Adrenal gland (tissue), 12 donors: ENCODE data around the gene ATP6V0C. TPM values are rescaled to one million over a fixed set of nuclear protein-coding genes. Genes with fewer than 3 reads are reported as not detected.

Experiments
- DNase-seq, 7 donors: peaks; one replicate each; pipeline ENCODE4 v3.0.0-alpha.2; 2019 to 2020
- H3K27ac ChIP-seq, 5 donors: fragments of 200-600 bp; sonication (generic) in 4 of 5; 1 replicate in 3 of 5; 2 replicates in 2 of 5; pipeline versions ENCODE4 v1.5.1 to v1.8.0; 2016 to 2020; ENCODE audit warnings: mild to moderate bottlenecking in 1 of 5
- H3K27me3 ChIP-seq: fragments of 200-600 bp; 2 replicates; pipeline ENCODE4 v1.8.0; 2021
- H3K36me3 ChIP-seq, 2 donors: fragments of 200-600 bp; replicated peaks in 1 of 2; 1 replicate in 1 of 2; 2 replicates in 1 of 2; pipeline versions ENCODE4 v1.5.1 to v1.8.0; 2018 to 2022
- H3K4me1 ChIP-seq, 2 donors: fragments of 200-600 bp; replicated peaks in 1 of 2; 1 replicate in 1 of 2; 2 replicates in 1 of 2; pipeline versions ENCODE4 v1.5.1 to v1.8.0; 2018 to 2021
- H3K4me3 ChIP-seq, 4 donors: fragments of 200-600 bp; sonication (generic) in 3 of 4; one replicate each; pipeline ENCODE4 v1.5.1; 2016 to 2018
- H3K9me3 ChIP-seq, 3 donors: fragments of 200-600 bp; sonication (generic) in 1 of 3; replicated peaks in 1 of 3; 1 replicate in 2 of 3; 2 replicates in 1 of 3; pipeline versions ENCODE4 v1.5.1 to v1.8.0; 2016 to 2021
- POLR2A ChIP-seq, 2 donors: fragments of 450-650 bp; IDR thresholded peaks; one replicate each; pipeline ENCODE4 v1.6.1; 2017; ENCODE audit warnings: antibody characterized with exemption in 2 of 2, mild to moderate bottlenecking in 2 of 2, moderate library complexity in 1 of 2
- WGBS, 4 donors: extraction: QIAGEN DNeasy Blood & Tissue Kit in 2 of 4; methylation state at CpG; one replicate each; pipeline versions ENCODE4 v1.1.5 to v1.1.7; 2013 to 2017; 5-methylcytosine and 5-hydroxymethylcytosine counted together
- intact Hi-C, 2 donors: fragments of 100-400 bp; cut with DNase I; formaldehyde crosslinking; loops; one replicate each; pipeline versions ENCODE4 v1.14.1 to v1.15.0; 2022 to 2023
- polyA plus RNA-seq, 3 donors: library from polyadenylated mRNA; stranded (reverse); fragments of 200-250 nt in 2 of 3; fragments of 350-450 nt in 1 of 3; fragmentation: Illumina TruSeq in 1 of 3; extraction: RNeasy Lipid Tissue Mini Kit (QIAGEN cat#74804) in 1 of 3; gene quantifications; one replicate each; pipeline ENCODE4 v1.2.3, GENCODE V29; 2013 to 2014
- total RNA-seq, 9 donors: library from RNA; depleted of rRNA in 4 of 9; stranded (reverse); fragments of >200 nt in 4 of 9; fragments of 120-200 nt in 1 of 9; fragmentation: NEBNext Ultra II Directional in 1 of 9; extraction: Animal tissue kit (Norgen Biotek cat#: 25700) in 1 of 9; gene quantifications; one replicate each; pipeline versions ENCODE4 v1.1.0 to v1.2.4, GENCODE V29; 2013 to 2023
- TF ChIP-seq, protein P1 (sequence below), 6 experiments: fragments of 450-650 bp in 4 of 6; fragments of 200-600 bp in 2 of 6; sonication (generic) in 1 of 6; IDR thresholded peaks; 1 replicate in 5 of 6; 2 replicates in 1 of 6; pipeline versions ENCODE4 v1.5.1 to v1.8.0; 2016 to 2021; ENCODE audit warnings: antibody characterized with exemption in 6 of 6, mild to moderate bottlenecking in 2 of 6, moderate library complexity in 1 of 6
- donor health status: healthy with polysubstance abuse.
- donor health status: Bipolar disorder and iron deficiency.
- donor health status: DM: yes; HTN: yes; CAD: no.
- donor health status: DM: no; HTN: no; CAD: no.
- donor health status: DM: no; HTN: no; CAD: no.
- donor health status: DM: yes; HTN: yes; CAD: no.

ATP6V0C gene
- total and polyA plus RNA-seq, 12 donors: 26.5 to 318 (median 133) TPM

DNA sequence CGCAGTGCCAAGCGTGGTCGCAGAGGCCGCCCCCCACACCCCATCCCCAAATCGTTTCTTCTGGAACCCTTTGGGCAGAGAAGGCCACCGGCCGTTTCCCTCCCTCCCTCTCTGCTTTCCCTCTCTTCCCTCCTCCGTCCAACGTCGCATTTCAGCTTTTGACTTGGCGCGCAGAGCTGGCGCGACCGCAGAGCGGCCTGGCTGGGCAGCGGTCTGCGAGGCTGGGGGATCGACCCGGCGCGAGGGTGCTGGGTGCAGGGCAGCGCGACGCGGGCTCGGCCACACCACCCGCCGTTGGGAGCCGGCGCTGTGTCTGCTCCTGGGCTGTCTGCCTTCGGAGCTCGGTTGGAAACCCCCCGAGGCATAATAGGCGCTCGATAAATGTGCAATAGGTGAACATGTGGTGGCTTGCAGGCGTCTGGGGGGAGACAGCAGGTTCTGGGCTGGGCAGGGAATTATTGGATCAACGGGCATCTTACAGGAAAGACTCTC lies 45.5 kb upstream of the ATP6V0C start:
- Histone ChIP-seq H3K27ac (peak overlapping the region in 2 of 5 donors; percentile 44 to 70), H3K9me3 (no peaks in the 10 kb centered on the region), H3K27me3 (peaks cover 17% of the 10 kb centered on the region), H3K36me3 (no peaks in the 10 kb centered on the region), H3K4me1 (peaks cover 25 to 41% of the 10 kb centered on the region in 2 donors), H3K4me3 (peak overlapping the region in 1 of 4 donors; percentile 71)
- intact Hi-C loops: no loop called here
- TF ChIP-seq, protein P1, sequence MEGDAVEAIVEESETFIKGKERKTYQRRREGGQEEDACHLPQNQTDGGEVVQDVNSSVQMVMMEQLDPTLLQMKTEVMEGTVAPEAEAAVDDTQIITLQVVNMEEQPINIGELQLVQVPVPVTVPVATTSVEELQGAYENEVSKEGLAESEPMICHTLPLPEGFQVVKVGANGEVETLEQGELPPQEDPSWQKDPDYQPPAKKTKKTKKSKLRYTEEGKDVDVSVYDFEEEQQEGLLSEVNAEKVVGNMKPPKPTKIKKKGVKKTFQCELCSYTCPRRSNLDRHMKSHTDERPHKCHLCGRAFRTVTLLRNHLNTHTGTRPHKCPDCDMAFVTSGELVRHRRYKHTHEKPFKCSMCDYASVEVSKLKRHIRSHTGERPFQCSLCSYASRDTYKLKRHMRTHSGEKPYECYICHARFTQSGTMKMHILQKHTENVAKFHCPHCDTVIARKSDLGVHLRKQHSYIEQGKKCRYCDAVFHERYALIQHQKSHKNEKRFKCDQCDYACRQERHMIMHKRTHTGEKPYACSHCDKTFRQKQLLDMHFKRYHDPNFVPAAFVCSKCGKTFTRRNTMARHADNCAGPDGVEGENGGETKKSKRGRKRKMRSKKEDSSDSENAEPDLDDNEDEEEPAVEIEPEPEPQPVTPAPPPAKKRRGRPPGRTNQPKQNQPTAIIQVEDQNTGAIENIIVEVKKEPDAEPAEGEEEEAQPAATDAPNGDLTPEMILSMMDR (IDR thresholded peaks at IDR 0.05): no peak
- no peak for TF ChIP-seq POLR2A (IDR thresholded peaks at IDR 0.05)
- WGBS, 4 donors: 0 to 7% (median 2%) methylated on average over 1 to 38 of the region's 38 CpGs
- DNase-seq: peak in 1 of 7 donors; percentile 24

DNA sequence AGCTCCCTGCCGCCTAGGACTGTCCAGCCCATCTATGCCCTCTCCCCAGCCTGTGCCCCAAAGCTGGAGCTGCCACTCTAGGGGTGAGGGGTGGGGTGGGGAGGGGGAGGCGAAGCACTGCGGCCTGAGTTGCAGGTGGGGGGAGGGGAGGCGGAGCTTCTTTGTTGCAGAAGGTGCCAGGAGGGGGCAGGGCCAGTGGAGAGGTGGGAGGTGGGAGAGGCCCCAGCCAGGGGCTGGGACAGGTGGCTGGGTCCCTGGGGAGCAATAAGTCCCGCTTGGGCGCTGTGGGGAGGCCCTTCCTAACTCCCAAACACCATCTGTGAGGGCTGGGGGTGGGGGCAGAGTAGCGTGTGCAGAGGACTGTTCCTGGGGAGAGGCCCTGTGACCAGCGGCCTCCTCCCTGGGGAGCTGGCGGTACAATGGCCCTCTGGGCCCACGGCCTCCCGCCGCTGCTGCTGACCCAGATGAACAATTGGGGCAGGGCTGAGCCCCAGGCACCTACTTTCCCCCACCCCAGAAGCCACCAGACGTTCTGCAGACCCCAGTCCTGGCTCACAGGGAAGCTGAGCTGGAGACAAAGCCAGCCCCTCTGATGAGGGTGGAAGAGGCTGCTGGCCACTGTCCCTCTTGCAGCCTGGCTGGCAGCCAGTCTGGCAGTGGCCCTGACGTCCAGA lies 44.9 kb upstream of the ATP6V0C start:
- DNase-seq: peak in 5 of 7 donors; percentile 52 to 71 (median 61)
- WGBS, 4 donors: 19 to 31% (median 25%) methylated on average over 3 to 14 of the region's 14 CpGs
- TF ChIP-seq, protein P1 (IDR thresholded peaks at IDR 0.05): no peak
- peak in 1 of 2 donors; percentile 13 for TF ChIP-seq POLR2A (IDR thresholded peaks at IDR 0.05)
- H3K27ac ChIP-seq: peak overlapping the region in 1 of 5 donors; percentile 54
- H3K27me3 ChIP-seq: peaks cover 17% of the 10 kb centered on the region
- no peak overlapping the region for H3K4me3 ChIP-seq
- H3K36me3 ChIP-seq: no peaks in the 10 kb centered on the region
- H3K9me3 ChIP-seq: no peaks in the 10 kb centered on the region
- intact Hi-C loops: no loop called here
- H3K4me1 ChIP-seq: peaks cover 25 to 45% of the 10 kb centered on the region in 2 donors

DNA sequence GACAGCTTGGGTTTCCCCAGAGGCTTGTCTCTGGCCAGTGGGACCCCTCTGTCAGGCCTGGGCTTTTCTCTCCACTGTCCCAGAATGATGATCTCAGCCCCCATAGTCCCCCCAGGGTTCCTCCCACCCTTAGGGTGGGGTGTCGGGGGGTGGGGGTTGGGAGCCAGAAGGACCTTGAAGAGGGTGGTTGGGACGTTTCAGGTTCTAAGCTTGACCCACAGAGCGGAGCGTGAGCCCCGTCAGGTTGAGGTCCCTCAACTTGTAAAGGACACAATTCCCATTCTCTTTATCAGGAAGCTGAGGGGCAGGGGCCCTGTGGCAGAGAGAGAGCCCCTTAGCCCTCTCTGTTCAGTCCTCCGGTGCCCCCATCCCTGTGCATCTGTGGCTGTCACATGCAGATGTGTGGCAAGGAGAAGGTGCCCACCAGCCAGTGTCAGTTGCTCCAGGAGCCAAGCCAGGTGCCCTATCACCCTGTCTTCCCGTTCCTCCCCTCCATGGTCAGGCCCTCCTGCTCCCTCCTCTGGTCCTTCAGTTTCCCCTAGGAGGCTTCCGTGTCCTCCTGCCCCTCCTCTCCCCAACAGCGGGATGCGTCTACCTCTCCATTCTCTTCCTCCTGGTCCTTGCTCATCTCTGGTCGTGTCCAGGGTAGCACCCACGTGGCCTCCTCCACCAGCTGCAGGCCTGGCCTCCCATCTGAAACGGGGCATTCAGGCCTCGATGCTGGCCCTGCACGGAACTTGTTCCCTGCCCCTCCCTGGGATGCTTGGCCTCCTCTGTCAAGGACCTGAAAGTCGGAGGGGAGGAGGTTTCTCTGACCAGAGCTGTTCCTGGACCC lies 44.1 kb upstream of the ATP6V0C start:
- H3K27me3 ChIP-seq: peaks cover 17% of the 10 kb centered on the region
- no peak for TF ChIP-seq POLR2A (IDR thresholded peaks at IDR 0.05)
- TF ChIP-seq, protein P1 (IDR thresholded peaks at IDR 0.05): no peak
- H3K4me1 ChIP-seq: peaks cover 32 to 52% of the 10 kb centered on the region in 2 donors
- H3K4me3 ChIP-seq: no peak overlapping the region
- 50 to 54% (median 51%) methylated on average over 10 to 16 of the region's 16 CpGs for WGBS, 4 donors
- H3K9me3 ChIP-seq: no peaks in the 10 kb centered on the region
- peak overlapping the region in 1 of 5 donors; percentile 54 for H3K27ac ChIP-seq
- no peaks in the 10 kb centered on the region for H3K36me3 ChIP-seq
- intact Hi-C loops: no loop called here
- no peak for DNase-seq

DNA sequence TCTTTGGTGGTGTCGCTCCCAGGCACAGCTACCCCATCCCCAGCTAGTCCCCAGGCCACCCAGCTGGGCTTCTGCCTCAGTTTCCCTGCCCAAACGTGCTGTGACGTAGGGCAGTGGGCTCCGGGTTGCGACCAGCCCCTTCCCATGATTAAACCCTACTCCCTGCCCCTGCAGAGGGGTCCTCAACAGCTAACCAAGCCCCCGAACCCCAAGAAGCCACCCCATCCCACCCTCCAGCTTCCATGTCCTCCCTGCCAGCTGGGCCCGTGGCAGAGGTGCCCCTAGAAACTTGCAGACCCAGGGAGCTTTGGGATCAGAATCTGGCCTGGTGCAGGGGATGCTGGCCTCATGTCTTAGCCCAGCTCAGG lies 43.5 kb upstream of the ATP6V0C start:
- WGBS, 4 donors: 74 to 85% (median 83%) methylated on average over 5 to 7 of the region's 7 CpGs
- Histone ChIP-seq H3K36me3 (no peaks in the 10 kb centered on the region), H3K4me3 (no peak overlapping the region), H3K4me1 (peaks cover 32 to 53% of the 10 kb centered on the region in 2 donors), H3K27me3 (peaks cover 17% of the 10 kb centered on the region), H3K27ac (peak overlapping the region in 1 of 5 donors; percentile 8), H3K9me3 (no peaks in the 10 kb centered on the region)
- DNase-seq: no peak
- TF ChIP-seq, protein P1 (IDR thresholded peaks at IDR 0.05): no peak
- TF ChIP-seq POLR2A (IDR thresholded peaks at IDR 0.05): no peak
- intact Hi-C loops: no loop called here
